OCI-LY7 (cell line): ENCODE measurements around the gene SYNJ1. TPM values are rescaled to one million over a fixed set of nuclear protein-coding genes. Genes with fewer than 3 reads are reported as not detected.
"Not testable (repeated sequence)": the region's sequence is repeated elsewhere in the genome, so short reads cannot be mapped to it uniquely, and the experiment has no call there.

Experiments used
- BruUV-seq: library from RNA; stranded (reverse); fragments of 400-500 nt; replicated peaks from 2 replicates; lab custom pipeline; 2021; lab: Mats Ljungman, UMichigan
- CTCF ChIA-PET: fragments of 300-600 bp; sonication (Branson Sonifier 250); formaldehyde crosslinking; loops from one replicate; lab custom pipeline; 2022; ENCODE audit warnings: antibody characterized with exemption; ENCODE audit not compliant: unreplicated experiment; lab: Charles Lee
- POLR2A ChIA-PET: fragments of 300-600 bp; sonication (Branson Sonifier 250); formaldehyde crosslinking; loops from one replicate; lab custom pipeline; 2022; ENCODE audit warnings: antibody characterized with exemption; lab: Charles Lee
- DNase-seq: peaks from one replicate; pipeline ENCODE4 v3.0.0-alpha.2; 2015; ENCODE audit warnings: low spot score
- H2AFZ ChIP-seq: fragments of 200-600 bp; sonication (generic), shearing (Covaris generic); 2 replicates; pipeline ENCODE4 v1.6.1; 2014; ENCODE audit warnings: mild to moderate bottlenecking, antibody characterized with exemption, low read length, moderate library complexity
- H3K27ac ChIP-seq: fragments of 200-600 bp; sonication (generic); 2 replicates; pipeline ENCODE4 v1.5.1; 2014; ENCODE audit warnings: mixed run types, low read depth, mild to moderate bottlenecking, moderate library complexity, low read length, inconsistent platforms; ENCODE audit not compliant: poor library complexity, severe bottlenecking
- H3K36me3 ChIP-seq: fragments of 200-600 bp; sonication (generic); 2 replicates; pipeline ENCODE4 v1.6.1; 2014; ENCODE audit warnings: mild to moderate bottlenecking, antibody characterized with exemption, low read length, moderate library complexity, mixed read lengths; ENCODE audit not compliant: insufficient read depth
- H3K4me1 ChIP-seq: fragments of 200-600 bp; sonication (generic); 2 replicates; pipeline ENCODE4 v1.5.1; 2014; ENCODE audit warnings: mild to moderate bottlenecking, low read length; ENCODE audit not compliant: insufficient read depth, poor library complexity, severe bottlenecking
- H3K4me2 ChIP-seq: fragments of 200-600 bp; sonication (generic); 2 replicates; pipeline ENCODE4 v1.6.1; 2014; ENCODE audit warnings: mild to moderate bottlenecking, low read length
- H3K4me3 ChIP-seq: fragments of 200-600 bp; sonication (generic); 2 replicates; pipeline ENCODE4 v1.5.1; 2014; ENCODE audit warnings: mild to moderate bottlenecking, low read depth, low read length; ENCODE audit not compliant: poor library complexity, severe bottlenecking
- H3K79me2 ChIP-seq: fragments of 200-600 bp; sonication (generic); 2 replicates; pipeline ENCODE4 v1.6.1; 2016; ENCODE audit warnings: low read depth, mild to moderate bottlenecking, low read length, moderate library complexity, mixed read lengths; ENCODE audit not compliant: insufficient read depth
- H3K9me2 ChIP-seq: fragments of 200-600 bp; sonication (generic); 2 replicates; pipeline ENCODE4 v1.6.1; 2016; ENCODE audit warnings: mild to moderate bottlenecking, low read length, mixed read lengths; ENCODE audit not compliant: insufficient read depth
- H3K9me3 ChIP-seq: fragments of 200-600 bp; sonication (generic); 2 replicates; pipeline ENCODE4 v1.6.1; 2014; ENCODE audit warnings: mild to moderate bottlenecking, mixed run types, low read length, mixed read lengths
- H4K20me1 ChIP-seq: fragments of 200-600 bp; sonication (generic); 2 replicates; pipeline ENCODE4 v1.6.1; 2014; ENCODE audit warnings: mild to moderate bottlenecking, antibody characterized with exemption, low read length, moderate library complexity, mixed read lengths; ENCODE audit not compliant: insufficient read depth
- EZH2phosphoT487 ChIP-seq: fragments of 200-600 bp; sonication (generic); IDR thresholded peaks from 2 replicates; pipeline ENCODE4 v1.6.1; 2018; ENCODE audit warnings: low read depth, borderline replicate concordance, mild to moderate bottlenecking, mixed run types, antibody characterized with exemption, low read length, moderate library complexity, mixed read lengths
- intact Hi-C: fragments of 100-400 bp; cut with micrococcal nuclease; formaldehyde crosslinking; loops from one replicate; pipeline ENCODE4 v1.10.0; 2022; ENCODE audit not compliant: unreplicated experiment
- total RNA-seq, 2 experiments: library from RNA; depleted of rRNA in 1 of 2; stranded (reverse); fragments of >200 nt in 1 of 2; shearing (Covaris generic) in 1 of 2; gene quantifications; 2 replicates each; pipeline ENCODE4 v1.2.3, GENCODE V29; 2014 to 2022
- TF ChIP-seq, protein P1 (sequence below): fragments of 200-600 bp; sonication (generic); conservative IDR thresholded peaks from 2 replicates; pipeline ENCODE4 v1.5.1; 2014; ENCODE audit warnings: mild to moderate bottlenecking, antibody characterized with exemption, low read length, moderate library complexity, mixed read lengths

Gene SYNJ1
- total RNA-seq, 2 experiments from 2014 or later = 3.8 to 8.0 TPM

GRCh38 chr21:32742396-32742795 is 14.6 kb upstream of the SYNJ1 start:
- DNase-seq = no peak
- CTCF ChIA-PET = no interaction called here
- BruUV-seq = no TSS peak
- H3K9me3 ChIP-seq = no peaks in the 10 kb centered on the region
- peaks cover 97% of the 10 kb centered on the region for H3K36me3 ChIP-seq
- TF ChIP-seq, protein P1, sequence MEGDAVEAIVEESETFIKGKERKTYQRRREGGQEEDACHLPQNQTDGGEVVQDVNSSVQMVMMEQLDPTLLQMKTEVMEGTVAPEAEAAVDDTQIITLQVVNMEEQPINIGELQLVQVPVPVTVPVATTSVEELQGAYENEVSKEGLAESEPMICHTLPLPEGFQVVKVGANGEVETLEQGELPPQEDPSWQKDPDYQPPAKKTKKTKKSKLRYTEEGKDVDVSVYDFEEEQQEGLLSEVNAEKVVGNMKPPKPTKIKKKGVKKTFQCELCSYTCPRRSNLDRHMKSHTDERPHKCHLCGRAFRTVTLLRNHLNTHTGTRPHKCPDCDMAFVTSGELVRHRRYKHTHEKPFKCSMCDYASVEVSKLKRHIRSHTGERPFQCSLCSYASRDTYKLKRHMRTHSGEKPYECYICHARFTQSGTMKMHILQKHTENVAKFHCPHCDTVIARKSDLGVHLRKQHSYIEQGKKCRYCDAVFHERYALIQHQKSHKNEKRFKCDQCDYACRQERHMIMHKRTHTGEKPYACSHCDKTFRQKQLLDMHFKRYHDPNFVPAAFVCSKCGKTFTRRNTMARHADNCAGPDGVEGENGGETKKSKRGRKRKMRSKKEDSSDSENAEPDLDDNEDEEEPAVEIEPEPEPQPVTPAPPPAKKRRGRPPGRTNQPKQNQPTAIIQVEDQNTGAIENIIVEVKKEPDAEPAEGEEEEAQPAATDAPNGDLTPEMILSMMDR = no peak
- no peak for TF ChIP-seq EZH2phosphoT487
- no peak overlapping the region for H3K4me3 ChIP-seq
- H3K27ac ChIP-seq = no peak overlapping the region
- POLR2A ChIA-PET = no interaction called here
- no peaks in the 10 kb centered on the region for H3K4me1 ChIP-seq
- no peak overlapping the region for H3K4me2 ChIP-seq
- H3K79me2 ChIP-seq = peaks cover 10% of the 10 kb centered on the region; the same call in 1 of the 2 replicates
- no peaks in the 10 kb centered on the region for H3K9me2 ChIP-seq
- intact Hi-C loops = no loop called here
- no peak overlapping the region for H2AFZ ChIP-seq
- peaks cover 11% of the 10 kb centered on the region for H4K20me1 ChIP-seq

DNA sequence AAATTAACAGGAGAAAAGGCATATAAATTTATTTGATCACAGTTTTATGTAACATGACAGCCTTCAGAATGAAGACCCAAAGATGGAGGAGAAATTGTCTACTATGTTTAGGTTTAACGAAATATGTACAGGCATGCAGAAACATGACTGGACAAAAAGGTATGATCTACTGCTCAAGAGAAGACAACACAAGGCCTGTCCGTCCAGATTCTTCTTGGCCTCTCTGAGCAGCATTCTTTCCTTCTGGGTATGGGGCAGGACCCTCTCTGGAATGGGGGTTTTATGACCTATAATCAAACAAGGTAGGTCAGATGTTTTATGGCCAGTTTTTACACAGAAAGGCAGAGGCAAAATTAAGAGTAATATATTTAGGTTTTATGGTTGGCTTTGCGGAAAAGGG is 13.5 kb upstream of the SYNJ1 start:
- no peak for DNase-seq
- H3K79me2 ChIP-seq = 0 out of 2 replicates have a peak, but pooled peaks cover 7% of the 10 kb centered on the region
- H3K9me2 ChIP-seq = no peaks in the 10 kb centered on the region
- peaks cover 11% of the 10 kb centered on the region for H4K20me1 ChIP-seq
- H2AFZ ChIP-seq = no peak overlapping the region
- H3K4me3 ChIP-seq = no peak overlapping the region
- no peak overlapping the region for H3K27ac ChIP-seq
- no peak for TF ChIP-seq EZH2phosphoT487
- TF ChIP-seq, protein P1 = no peak
- intact Hi-C loops = no loop called here
- CTCF ChIA-PET = no interaction called here
- no TSS peak for BruUV-seq
- no peaks in the 10 kb centered on the region for H3K9me3 ChIP-seq
- POLR2A ChIA-PET = interaction anchor here (0.7 kb wide), 1 partner anchor 13 kb away, joined by 4 read pairs; no protein-coding TSS in a partner anchor
- H3K36me3 ChIP-seq = peaks cover 97% of the 10 kb centered on the region
- H3K4me1 ChIP-seq = no peaks in the 10 kb centered on the region
- no peak overlapping the region for H3K4me2 ChIP-seq

- H3K27ac ChIP-seq = no peak overlapping the region
- no peak overlapping the region for H2AFZ ChIP-seq
- DNase-seq = no peak
- ChIA-PET POLR2A (interaction anchor here (0.6 to 1.4 kb wide), 5 partner anchors 12 to 169 kb away, joined by 3 to 7 read pairs (median 3); no protein-coding TSS in a partner anchor), CTCF (no interaction called here)
- H3K9me3 ChIP-seq = no peaks in the 10 kb centered on the region
- no peaks in the 10 kb centered on the region for H3K4me1 ChIP-seq
- H3K79me2 ChIP-seq = no peaks in the 10 kb centered on the region
- peaks cover 97% of the 10 kb centered on the region for H3K36me3 ChIP-seq
- H3K4me3 ChIP-seq = no peak overlapping the region
- no TSS peak for BruUV-seq
- H4K20me1 ChIP-seq = no peaks in the 10 kb centered on the region
- H3K9me2 ChIP-seq = no peaks in the 10 kb centered on the region
- TF ChIP-seq, protein P1 = no peak
- no peak for TF ChIP-seq EZH2phosphoT487
- intact Hi-C loops = no loop called here
- H3K4me2 ChIP-seq = no peak overlapping the region
These were observed 12.1 kb upstream of the SYNJ1 start for GRCh38 chr21:32739946-32740345.

- peaks cover 85% of the 10 kb centered on the region for H3K36me3 ChIP-seq
- H3K9me2 ChIP-seq, CTCF ChIA-PET, H4K20me1 ChIP-seq, BruUV-seq, intact Hi-C loops, H3K79me2 ChIP-seq, H3K4me1 ChIP-seq, H3K9me3 ChIP-seq, DNase-seq, H2AFZ ChIP-seq, H3K4me3 ChIP-seq, H3K4me2 ChIP-seq, H3K27ac ChIP-seq: not testable (repeated sequence)
- POLR2A ChIA-PET = interaction anchor here (0.6 kb wide), 1 partner anchor 20 kb away, joined by 3 read pairs; no protein-coding TSS in a partner anchor
These were observed 8.3 kb upstream of the SYNJ1 start for GRCh38 chr21:32736083-32736482.
